HL-60 (cell line): Measurements from ENCODE around the gene ZBTB47.

ENCODE experiments used
- POLR2AphosphoS5 ChIP-seq: IDR thresholded peaks from 2 replicates; pipeline ENCODE4 v1.6.1; 2012; ENCODE audit warnings: low read depth
- TF ChIP-seq, protein P1 (sequence below): IDR thresholded peaks from one replicate; pipeline ENCODE4 v1.5.1; 2011; ENCODE audit warnings: low read length, control low read depth, inconsistent platforms; ENCODE audit not compliant: insufficient read depth

DNA sequence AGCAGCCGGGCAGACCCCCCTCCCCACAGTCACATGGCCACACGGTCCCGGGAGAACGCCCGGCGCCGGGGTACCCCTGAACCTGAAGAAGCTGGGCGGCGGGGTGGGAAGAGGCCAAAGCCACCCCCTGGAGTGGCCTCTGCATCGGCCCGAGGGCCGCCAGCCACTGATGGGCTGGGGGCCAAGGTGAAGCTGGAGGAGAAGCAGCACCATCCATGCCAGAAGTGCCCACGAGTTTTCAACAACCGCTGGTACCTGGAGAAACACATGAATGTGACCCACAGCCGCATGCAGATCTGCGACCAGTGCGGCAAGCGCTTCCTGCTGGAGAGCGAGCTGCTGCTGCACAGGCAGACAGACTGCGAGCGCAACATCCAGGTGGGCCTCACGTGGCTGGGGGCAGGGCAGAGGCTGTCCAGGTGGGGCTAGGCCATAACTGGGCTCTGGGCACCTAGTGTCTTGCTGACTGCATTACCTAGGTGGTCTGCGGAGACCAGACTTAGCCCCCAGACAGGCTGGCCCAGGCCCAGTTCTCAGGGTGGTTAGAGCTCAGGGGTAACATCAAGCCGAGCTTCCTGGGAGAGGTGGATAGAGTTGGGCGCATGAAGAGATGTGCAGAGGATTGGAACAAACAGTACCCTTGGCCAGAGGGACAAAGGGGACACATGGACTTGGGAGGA lies 6.1 kb downstream of the ZBTB47 start:
- TF ChIP-seq, protein P1, sequence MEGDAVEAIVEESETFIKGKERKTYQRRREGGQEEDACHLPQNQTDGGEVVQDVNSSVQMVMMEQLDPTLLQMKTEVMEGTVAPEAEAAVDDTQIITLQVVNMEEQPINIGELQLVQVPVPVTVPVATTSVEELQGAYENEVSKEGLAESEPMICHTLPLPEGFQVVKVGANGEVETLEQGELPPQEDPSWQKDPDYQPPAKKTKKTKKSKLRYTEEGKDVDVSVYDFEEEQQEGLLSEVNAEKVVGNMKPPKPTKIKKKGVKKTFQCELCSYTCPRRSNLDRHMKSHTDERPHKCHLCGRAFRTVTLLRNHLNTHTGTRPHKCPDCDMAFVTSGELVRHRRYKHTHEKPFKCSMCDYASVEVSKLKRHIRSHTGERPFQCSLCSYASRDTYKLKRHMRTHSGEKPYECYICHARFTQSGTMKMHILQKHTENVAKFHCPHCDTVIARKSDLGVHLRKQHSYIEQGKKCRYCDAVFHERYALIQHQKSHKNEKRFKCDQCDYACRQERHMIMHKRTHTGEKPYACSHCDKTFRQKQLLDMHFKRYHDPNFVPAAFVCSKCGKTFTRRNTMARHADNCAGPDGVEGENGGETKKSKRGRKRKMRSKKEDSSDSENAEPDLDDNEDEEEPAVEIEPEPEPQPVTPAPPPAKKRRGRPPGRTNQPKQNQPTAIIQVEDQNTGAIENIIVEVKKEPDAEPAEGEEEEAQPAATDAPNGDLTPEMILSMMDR = no peak
- TF ChIP-seq POLR2AphosphoS5 = no peak
